Measurements from ENCODE around the gene ACSM6.
A peak's percentile ranks its signal among the peaks of the same experiment; 100 is the strongest.
"Not testable (repeated sequence)": the region's sequence is repeated elsewhere in the genome, so short reads cannot be mapped to it uniquely, and the experiment has no call there.

The ACSM6 gene, protein sequence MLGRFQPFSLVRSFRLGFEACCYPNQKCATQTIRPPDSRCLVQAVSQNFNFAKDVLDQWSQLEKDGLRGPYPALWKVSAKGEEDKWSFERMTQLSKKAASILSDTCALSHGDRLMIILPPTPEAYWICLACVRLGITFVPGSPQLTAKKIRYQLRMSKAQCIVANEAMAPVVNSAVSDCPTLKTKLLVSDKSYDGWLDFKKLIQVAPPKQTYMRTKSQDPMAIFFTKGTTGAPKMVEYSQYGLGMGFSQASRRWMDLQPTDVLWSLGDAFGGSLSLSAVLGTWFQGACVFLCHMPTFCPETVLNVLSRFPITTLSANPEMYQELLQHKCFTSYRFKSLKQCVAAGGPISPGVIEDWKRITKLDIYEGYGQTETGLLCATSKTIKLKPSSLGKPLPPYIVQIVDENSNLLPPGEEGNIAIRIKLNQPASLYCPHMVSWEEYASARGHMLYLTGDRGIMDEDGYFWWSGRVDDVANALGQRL

DNA sequence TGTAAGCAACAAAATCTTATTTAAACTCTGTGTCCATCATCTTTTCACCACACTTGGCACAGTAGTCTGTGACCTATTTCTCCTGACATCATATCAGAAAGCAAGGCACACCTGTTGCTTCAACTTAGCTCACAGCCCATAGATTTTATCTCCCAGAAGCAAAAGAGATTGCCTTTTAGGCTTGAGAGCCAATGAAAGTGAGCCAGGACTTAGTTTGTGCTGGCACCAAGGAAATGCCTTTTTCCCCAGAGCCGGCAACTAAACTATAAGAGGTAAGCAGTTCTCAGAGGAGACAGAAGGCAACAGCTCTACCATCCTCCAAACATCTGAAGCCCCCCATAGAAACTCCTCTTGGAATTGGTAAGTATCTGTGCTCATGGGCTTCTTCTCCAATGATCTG lies at the start of gene ACSM6:
Gene ACSM6, plus strand, starts transcription at position 295 of the 400 bp plus-strand sequence. CDS start 248 bp downstream, outside the sequence.
- DNase-seq (ENCODE audit: low read depth, low spot score): no peak

GRCh38 chr10:95168694-95169093 lies 25.3 kb upstream of the ACSM6 start:
- no peak for DNase-seq (ENCODE audit: low read depth, low spot score)

GRCh38 chr10:95169522-95169921 lies 24.5 kb upstream of the ACSM6 start:
- DNase-seq (ENCODE audit: low read depth, low spot score): no peak

DNA sequence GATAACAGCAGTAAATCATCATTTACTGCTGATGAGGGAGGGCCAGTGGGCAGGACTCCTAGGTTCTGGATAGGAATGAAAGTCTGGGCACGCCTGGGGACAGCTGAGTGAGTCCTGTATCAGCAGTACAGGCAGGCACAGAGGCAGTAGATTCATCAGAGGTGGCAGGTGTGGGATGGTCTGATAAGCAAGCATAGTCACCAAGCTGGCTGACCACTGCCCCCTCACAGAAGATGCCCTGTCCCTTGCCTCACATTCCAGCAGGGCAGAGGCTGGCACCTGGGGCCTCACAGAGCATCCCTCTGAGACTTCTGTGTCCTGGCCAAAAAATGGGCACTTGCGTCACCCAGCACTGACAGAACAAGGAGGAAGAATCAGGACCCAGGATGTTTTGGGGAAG lies 23.2 kb upstream of the ACSM6 start:
- no peak for DNase-seq (ENCODE audit: low read depth, low spot score)

GRCh38 chr10:95171336-95171735 lies 22.7 kb upstream of the ACSM6 start:
- DNase-seq (ENCODE audit: low read depth, low spot score): no peak

DNA sequence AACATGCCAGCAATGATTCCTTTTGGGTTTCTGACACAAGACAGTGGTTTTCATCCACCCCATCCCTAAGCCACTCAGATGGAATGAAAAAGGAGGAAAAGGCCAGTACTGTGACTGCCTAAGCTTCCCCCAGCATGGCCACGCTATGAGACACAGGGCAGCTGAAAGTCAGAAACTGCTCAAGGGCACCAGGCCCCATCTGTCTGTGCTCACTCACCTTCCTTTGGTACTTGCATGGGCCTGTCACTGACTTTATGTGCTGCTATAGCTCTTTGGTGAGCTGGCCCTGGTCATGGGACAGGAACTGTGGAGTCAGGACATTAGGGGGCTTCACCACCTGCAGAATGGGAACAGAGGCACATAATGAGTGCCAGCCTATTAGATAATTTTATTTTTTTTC lies 21.2 kb upstream of the ACSM6 start:
- no peak for DNase-seq (ENCODE audit: low read depth, low spot score)

- DNase-seq (ENCODE audit: low read depth, low spot score): no peak
Measured at GRCh38 chr10:95176101-95176500, 17.9 kb upstream of the ACSM6 start.

DNA sequence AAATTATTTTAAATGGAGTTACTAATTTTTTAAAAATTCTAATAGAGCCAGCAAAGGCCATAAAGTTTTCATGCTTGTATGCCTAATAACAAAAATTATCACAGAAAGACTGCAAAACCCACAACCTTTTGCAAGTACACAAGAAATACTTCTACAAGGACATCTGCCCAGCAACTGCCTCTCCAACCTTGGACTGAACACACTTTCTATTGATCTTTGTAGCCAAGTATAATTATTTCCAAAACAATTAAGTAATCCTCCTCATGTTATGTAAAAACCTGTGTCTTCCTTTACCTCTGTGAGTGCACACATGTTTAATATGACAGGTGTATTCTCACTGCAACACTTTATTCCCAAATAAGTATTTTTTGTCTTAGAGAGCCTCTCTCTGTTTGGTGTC lies 16.6 kb upstream of the ACSM6 start:
- no peak for DNase-seq (ENCODE audit: low read depth, low spot score)

GRCh38 chr10:95178266-95178665 lies 15.8 kb upstream of the ACSM6 start:
- DNase-seq (ENCODE audit: low read depth, low spot score): no peak

- DNase-seq (ENCODE audit: low read depth, low spot score): no peak
Measured at GRCh38 chr10:95178797-95179196, 15.2 kb upstream of the ACSM6 start.

DNA sequence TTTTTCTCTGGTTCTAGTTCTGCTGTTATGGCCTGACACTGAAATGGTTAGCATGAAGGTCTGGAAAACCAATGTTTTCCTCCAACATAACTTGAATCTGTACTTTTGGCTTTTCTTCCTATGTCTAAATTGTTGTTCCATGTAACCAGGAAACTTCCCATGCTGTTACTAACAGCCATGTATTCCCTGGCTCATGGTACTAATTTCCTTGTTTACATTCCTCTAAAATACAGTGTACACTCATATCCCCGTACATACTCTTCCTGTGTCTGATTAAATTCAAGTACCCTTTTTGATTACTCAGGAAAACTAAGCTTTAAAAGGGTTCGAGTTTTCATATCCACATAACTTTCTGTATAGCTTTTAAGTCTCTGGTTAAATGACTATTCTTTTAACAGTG lies 12.3 kb upstream of the ACSM6 start:
- DNase-seq (ENCODE audit: low read depth, low spot score): no peak

GRCh38 chr10:95183271-95184230 lies 10.5 kb upstream of the ACSM6 start:
- DNase-seq (ENCODE audit: low read depth, low spot score): peak; percentile 7

- DNase-seq (ENCODE audit: low read depth, low spot score): no peak
Measured at GRCh38 chr10:95187617-95188016, 6.4 kb upstream of the ACSM6 start.

DNA sequence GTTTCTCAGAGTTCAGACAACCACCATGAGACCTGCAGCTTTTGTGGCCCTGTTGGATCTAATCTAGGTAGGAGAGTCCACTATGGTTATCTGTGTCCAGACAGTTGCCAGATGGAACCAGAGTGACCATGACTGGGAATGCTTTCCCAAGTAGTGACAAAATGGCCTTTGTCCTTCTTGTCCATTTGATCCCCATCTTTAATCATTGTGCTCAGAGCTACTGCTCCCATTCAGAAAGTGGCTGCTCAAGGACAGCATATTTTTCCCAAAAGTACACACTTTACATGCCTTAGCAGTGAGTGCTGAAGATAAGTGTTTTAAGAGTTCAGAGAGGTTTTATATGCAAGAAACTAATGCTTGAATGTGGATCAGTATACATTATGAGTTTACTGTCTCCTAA lies 5.4 kb upstream of the ACSM6 start:
- no peak for DNase-seq (ENCODE audit: low read depth, low spot score)

- DNase-seq (ENCODE audit: low read depth, low spot score): no peak
Measured at GRCh38 chr10:95196046-95196445, 2.0 kb downstream of the ACSM6 start.

DNA sequence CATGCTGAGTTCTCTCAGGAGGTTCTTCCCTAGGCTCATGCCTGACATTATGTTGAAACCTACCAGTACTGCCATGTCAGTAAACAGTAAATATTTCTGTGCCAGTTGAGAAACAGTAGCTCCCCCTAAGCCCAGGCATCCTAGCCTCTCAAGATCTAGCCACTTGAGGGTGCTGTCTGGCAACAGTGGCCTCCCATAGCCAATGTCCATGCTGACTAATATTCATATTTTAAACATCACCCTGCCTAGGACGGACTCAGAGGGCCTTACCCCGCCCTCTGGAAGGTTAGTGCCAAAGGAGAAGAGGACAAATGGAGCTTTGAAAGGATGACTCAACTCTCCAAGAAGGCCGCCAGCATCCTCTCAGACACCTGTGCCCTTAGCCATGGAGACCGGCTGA lies 7.7 kb downstream of the ACSM6 start:
- no peak for DNase-seq (ENCODE audit: low read depth, low spot score)

- DNase-seq (ENCODE audit: low read depth, low spot score): not testable (repeated sequence)
Measured at GRCh38 chr10:95202865-95203264, 8.8 kb downstream of the ACSM6 start.

DNA sequence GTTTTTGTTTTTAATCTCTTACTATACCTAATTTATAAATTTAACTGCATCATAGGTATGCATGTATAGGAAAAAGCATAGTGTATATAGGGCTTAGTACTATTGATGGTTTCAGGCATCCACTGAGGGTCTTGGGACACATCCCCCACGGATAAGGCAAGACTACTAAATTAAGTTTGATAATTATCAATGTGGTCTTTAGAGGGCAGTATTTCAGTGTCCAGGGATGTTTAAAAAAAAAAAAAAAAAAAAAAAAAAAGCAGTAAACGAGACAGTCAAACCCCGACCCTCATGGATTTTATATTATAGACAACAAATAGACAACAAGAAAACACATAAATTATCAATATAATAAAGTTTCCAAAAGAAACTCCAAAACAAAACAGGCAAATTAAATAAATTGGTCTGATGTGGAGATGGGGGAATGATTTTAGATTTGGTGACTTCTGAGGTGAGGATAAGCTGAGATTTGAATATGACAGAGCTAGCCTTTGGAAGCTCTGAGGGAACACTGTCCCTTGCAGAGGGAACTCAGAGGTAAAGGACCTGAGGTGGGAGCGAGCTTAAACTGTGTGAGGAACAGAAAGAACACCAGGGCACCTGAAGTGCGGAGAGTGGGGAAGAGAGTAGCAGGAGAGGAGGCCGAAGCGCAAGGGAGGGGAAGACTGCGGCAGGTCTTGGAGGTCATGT lies 14.8 kb downstream of the ACSM6 start:
- DNase-seq (ENCODE audit: low read depth, low spot score): no peak

- no peak for DNase-seq (ENCODE audit: low read depth, low spot score)
Measured at GRCh38 chr10:95209509-95210127, 15.6 kb downstream of the ACSM6 start.

DNA sequence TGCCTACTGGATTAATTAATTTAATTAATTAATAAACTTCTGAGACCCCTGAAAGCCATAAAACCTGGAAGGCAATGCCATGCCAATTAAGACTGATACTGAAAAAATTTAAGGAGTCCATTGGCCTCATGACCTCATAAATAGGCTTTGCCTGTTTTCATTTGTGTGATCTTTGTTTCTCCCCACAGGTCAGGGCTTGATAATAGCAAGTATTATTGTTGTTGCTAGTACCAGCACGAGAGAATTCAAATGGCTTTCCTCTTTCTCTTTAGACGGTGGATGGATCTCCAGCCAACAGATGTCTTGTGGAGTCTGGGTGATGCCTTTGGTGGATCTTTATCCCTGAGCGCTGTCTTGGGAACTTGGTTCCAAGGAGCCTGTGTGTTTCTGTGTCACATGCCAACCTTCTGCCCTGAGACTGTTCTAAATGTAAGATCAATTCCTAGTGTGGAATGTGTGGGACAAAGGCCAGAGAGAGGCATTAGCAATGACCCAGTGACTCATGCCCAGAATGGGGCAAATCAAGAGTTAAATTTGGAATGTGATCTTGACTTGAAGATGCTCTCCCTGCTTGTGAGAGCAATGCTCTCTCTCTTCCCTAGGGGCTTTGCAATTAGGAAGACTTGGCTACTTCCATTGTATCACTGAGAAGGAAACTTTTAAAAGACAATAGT lies 17.7 kb downstream of the ACSM6 start:
- DNase-seq (ENCODE audit: low read depth, low spot score): no peak

DNA sequence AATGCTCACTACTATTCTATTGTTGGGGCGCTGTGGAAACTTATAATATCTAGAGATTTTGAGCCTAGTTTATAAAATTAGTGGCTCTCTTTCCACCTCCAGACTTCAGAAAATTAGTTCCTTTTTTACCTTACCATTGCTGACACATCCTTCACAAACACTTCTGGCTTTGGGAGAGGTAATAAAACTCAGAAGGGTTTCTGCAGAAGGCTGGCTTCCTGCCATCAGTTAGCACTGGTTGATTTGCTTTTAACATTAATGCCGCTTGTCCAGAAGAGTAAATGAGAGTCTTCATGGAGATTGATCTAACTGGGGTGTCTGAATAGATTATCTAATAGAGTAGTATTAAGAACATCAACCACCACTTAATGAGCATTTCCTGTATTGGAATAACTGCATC lies 20.3 kb downstream of the ACSM6 start:
- DNase-seq (ENCODE audit: low read depth, low spot score): no peak
